Umbilical cord (tissue), 2 donors: ENCODE data around the gene CPXM1. TPM values are rescaled to one million over a fixed set of nuclear protein-coding genes. Genes with fewer than 3 reads are reported as not detected.

Experiments used
- DNase-seq: peaks from one replicate; pipeline ENCODE4 v3.0.0-alpha.2; 2015; ENCODE audit warnings: low spot score
- total RNA-seq: library from RNA; depleted of rRNA; stranded (reverse); fragments of >200 nt; gene quantifications from one replicate; pipeline ENCODE4 v1.2.3, GENCODE V29; 2014; ENCODE audit warnings: low replicate concordance; ENCODE audit not compliant: insufficient read depth

The CPXM1 gene
- total RNA-seq, 1 donor from 2014 or later: 18.1 TPM

- no peak for DNase-seq
Observed at GRCh38 chr20:2749951-2750490, 50.4 kb downstream of the CPXM1 start.

GRCh38 chr20:2749343-2749950, 51.0 kb downstream of the CPXM1 start:
- DNase-seq: no peak

GRCh38 chr20:2748551-2749342, 51.7 kb downstream of the CPXM1 start:
- no peak for DNase-seq

GRCh38 chr20:2747676-2748235, 52.7 kb downstream of the CPXM1 start:
- no peak for DNase-seq

- DNase-seq: no peak
Observed at GRCh38 chr20:2746636-2747265, 53.7 kb downstream of the CPXM1 start.

- DNase-seq: no peak
Observed at GRCh38 chr20:2745936-2746635, 54.3 kb downstream of the CPXM1 start.

GRCh38 chr20:2745060-2745910, 55.1 kb downstream of the CPXM1 start:
- no peak for DNase-seq

Other genes starting within 250 kb of the CPXM1 start
- 66.9 TPM for gene NOP56, start 148.0 kb downstream of the CPXM1 start, total RNA-seq
- 60.2 TPM for gene IDH3B, start 136.4 kb downstream of the CPXM1 start, total RNA-seq
- 14.4 TPM for gene EBF4, start 107.8 kb downstream of the CPXM1 start, total RNA-seq
- gene C20orf141, start 14.4 kb upstream of the CPXM1 start, total RNA-seq: not detected
- gene TMEM239, start 15.7 kb upstream of the CPXM1 start, total RNA-seq: 1.2 TPM
- gene PCED1A, start 40.0 kb upstream of the CPXM1 start, total RNA-seq: 16.9 TPM
- gene VPS16, start 40.1 kb upstream of the CPXM1 start, total RNA-seq: 19.7 TPM
- 69.1 TPM for gene PTPRA, start 72.9 kb upstream of the CPXM1 start, total RNA-seq
- not detected for gene GNRH2, start 243.0 kb upstream of the CPXM1 start, total RNA-seq
- gene MRPS26, start 245.4 kb upstream of the CPXM1 start, total RNA-seq: 30.6 TPM